ENCODE measurements around the gene EIF4E2.

GRCh38 chr2:232613538-232614134 is 63.1 kb downstream of the EIF4E2 start:
- TF ChIP-seq CTCF (conservative IDR thresholded peaks at IDR 0.05) = no peak
- no peak for TF ChIP-seq EZH2 (IDR thresholded peaks at IDR 0.05; ENCODE audit: low read depth)

All from PC-9 (cell line).